ENCODE measurements around the gene TACC2. TPM values are rescaled to one million over a fixed set of nuclear protein-coding genes. Genes with fewer than 3 reads are reported as not detected.
A peak's percentile ranks its signal among the peaks of the same experiment; 100 is the strongest.

TACC2 gene
- polyA plus RNA-seq, 3 donors from 2014 or later: not detected

DNA sequence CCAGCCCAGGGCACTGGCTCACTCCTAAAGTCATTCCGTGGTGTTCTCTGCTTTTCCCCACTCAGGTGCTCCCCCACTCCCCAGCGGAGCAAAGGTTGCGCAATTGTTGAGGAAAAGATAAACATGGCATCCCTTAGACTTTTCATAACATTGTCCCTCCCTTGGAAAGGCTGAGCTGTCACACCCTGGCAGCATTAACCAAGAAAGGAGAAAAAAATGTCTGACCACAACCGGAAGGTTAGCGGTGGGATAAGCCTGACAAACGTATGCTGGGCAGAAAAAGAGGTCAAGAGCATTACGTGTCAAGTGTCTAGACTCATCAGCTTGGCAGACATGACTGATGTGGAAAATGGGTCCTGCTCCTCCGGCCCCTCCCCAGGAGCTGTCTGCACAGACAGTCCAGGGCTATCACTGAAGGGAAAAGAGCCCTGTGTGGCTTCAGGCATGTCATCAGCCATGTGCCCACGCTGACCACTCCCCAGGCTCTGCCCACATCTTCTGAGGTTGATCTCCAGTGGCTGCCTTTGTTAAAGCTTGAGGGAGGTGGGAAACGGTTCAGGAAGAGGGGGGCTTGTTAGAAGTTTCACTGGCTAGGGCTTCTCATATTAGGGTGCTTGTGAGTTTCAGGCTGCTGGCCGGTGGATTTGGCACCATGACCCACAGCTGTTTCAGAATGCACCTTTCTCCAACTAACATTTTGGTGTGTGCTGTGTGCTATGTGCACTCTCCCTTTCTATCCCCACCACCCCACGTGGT lies 312.3 kb downstream of the TACC2 start:
- Mint-ChIP-seq H3K9me3 (no peaks in the 10 kb centered on the region), H3K36me3 (no peaks in the 10 kb centered on the region), H3K27ac (no peak overlapping the region), H3K4me3 (no peak overlapping the region), H3K4me1 (peaks cover 2 to 26% of the 10 kb centered on the region in 2 donors), H3K27me3 (ENCODE audit: low read depth in 3 of 3) (peaks cover 0 to 5% (median 3%) of the 10 kb centered on the region in 3 donors)
- peak; percentile 21 to 41 (median 37) for DNase-seq

DNA sequence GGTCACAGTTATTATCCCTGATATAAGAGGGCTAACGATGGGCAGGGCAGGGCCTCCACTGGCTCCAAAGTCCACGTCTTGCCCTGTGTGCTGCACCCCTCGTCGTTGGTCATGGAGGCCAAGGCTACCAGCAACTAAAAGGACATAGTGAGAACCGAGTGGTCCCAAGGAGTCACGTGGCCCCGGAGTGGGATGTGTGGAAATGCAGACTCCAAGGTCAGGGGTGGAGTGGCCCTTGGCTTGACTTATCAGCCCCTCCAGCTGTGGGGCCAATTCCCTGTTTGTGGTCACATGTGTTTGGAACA lies 312.8 kb downstream of the TACC2 start:
- Mint-ChIP-seq H3K4me1 (peaks cover 2 to 24% of the 10 kb centered on the region in 2 donors), H3K4me3 (no peak overlapping the region), H3K9me3 (no peaks in the 10 kb centered on the region), H3K27me3 (ENCODE audit: low read depth in 3 of 3) (peaks cover 0 to 5% (median 2%) of the 10 kb centered on the region in 3 donors), H3K36me3 (no peaks in the 10 kb centered on the region), H3K27ac (no peak overlapping the region)
- DNase-seq: no peak

DNA sequence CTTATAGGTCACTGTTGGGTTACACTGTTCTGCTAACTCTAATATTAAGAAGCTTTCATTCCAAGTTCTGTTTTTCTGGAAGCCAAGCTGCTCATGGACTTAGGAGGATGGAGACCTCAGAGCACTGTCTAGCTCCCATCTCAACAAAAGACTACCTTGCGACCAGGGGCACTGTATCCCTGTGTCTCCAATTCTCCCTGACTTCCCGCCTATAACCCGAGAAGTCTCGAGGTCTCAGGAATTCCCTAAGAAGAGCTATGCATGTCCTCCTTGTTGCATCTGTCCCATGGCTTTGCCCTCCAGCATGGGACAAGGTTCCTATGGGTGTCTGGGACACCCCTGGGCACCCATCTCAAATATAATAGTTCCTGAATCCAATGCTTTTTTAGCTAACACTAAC lies 313.4 kb downstream of the TACC2 start:
- Mint-ChIP-seq H3K4me3 (no peak overlapping the region), H3K27ac (no peak overlapping the region)
- no peak for DNase-seq

DNA sequence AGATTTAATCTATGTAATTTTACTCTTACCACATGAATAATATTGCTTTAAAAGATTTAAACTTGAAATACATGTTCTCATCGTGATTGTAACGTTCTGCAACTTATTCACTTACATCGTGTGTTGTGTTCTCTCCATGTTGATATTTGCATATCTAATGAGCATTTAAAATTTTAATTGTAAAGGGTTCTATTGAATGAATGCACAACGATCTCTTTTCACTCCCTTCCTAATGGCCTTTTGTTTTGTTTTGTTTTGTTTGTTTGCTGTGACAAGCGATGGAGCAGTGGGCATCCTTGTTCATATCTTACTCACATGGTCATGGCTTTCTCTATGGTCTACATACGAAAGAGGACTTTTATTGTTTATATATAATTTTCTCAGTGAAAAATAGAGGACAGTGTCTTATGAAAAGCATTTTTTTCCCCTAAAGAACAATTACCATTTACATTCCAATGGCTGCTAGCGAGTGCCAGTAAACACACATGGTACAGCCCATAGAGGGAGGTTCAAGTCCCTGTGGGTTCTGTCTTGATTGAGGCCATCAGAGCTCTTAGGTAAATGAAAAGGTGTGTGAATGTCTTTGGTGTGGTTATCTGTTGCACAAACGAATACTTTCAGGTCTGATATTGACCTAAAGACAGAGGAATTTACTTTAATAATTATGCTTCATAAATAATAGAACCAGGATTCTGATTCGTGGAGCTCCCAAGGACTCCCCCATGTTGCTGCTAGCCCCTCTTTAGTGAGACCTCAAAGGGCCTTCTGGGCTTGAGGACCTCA lies 314.5 kb downstream of the TACC2 start:
- Mint-ChIP-seq H3K36me3 (no peaks in the 10 kb centered on the region), H3K27ac (no peak overlapping the region)

More for the DNA sequence above, 313.4 kb downstream of the TACC2 start:
- Mint-ChIP-seq H3K9me3 (no peaks in the 10 kb centered on the region), H3K4me1 (peaks cover 2 to 24% of the 10 kb centered on the region in 2 donors), H3K27me3 (ENCODE audit: low read depth in 3 of 3) (peaks cover 2 to 3% (median 2%) of the 10 kb centered on the region in 3 donors), H3K36me3 (no peaks in the 10 kb centered on the region)

More for the DNA sequence above, 314.5 kb downstream of the TACC2 start:
- peaks cover 2 to 6% (median 2%) of the 10 kb centered on the region in 3 donors for H3K27me3 Mint-ChIP-seq (ENCODE audit: low read depth in 3 of 3)
- no peak for DNase-seq
- no peaks in the 10 kb centered on the region for H3K9me3 Mint-ChIP-seq
- peaks cover 2 to 24% of the 10 kb centered on the region in 2 donors for H3K4me1 Mint-ChIP-seq
- H3K4me3 Mint-ChIP-seq: no peak overlapping the region

Other genes starting within 250 kb of the TACC2 start
- gene ATE1, start 61.1 kb upstream of the TACC2 start, polyA plus RNA-seq: 10 to 100 TPM; 16.9 to 34.5 (median 32.9) TPM
- 10 to 100 TPM; 38.5 to 79.6 (median 48.7) TPM for gene NSMCE4A, start 13.9 kb upstream of the TACC2 start, polyA plus RNA-seq

All from immature natural killer cell (primary cell).